GM18858 (cell line): ENCODE measurements around the gene KIF26A.
"Not testable (repeated sequence)": the region's sequence is repeated elsewhere in the genome, so short reads cannot be mapped to it uniquely, and the experiment has no call there.

Source experiments
- ATAC-seq: cut with Tn5 transposase; IDR thresholded peaks from one replicate; pipeline ENCODE4 v1.9.1; 2021; ENCODE audit not compliant: unreplicated experiment

The KIF26A gene

DNA sequence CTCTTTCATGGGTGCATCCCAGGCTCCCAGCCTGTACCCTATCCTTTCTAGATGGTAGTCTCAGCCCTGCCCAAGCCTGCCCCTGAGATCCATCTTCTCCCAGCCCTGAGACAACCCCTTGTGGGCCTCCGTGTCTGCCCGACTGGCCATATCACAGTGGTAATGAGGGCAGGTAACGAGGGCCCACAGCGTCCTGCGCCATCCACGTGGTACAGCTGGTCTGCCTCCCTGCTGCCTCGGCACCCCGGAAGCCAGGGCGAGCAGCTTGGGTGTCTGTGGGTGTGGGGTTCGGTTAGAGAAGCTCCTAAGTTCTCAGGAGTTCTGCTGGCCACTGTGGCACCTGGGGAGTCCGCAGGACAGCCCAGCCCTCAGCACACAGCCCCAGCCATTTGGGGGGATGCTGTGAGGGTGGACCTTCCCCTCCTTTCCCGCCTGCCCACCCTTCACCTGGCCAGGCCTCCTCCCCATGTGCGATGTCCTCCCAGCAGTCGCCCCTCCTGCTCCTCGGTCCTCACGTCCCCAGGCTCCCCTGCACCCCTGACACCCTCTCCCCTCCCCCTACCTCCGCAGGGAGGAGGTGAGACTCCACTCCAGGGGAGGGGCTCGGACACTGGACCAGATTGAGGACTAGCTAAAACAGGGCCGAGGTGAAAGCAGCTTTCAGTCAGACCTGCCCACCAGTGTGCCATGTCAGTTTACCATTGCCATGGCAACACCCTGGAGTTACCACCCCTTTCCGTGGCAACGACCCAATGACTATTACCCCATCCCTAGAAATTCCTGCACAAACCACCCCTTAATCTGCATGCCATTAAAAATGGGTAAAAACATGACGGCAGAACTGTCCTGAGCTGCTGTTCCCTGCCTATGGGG, 69.0 kb downstream of the KIF26A start:
- ATAC-seq, result no peak

DNA sequence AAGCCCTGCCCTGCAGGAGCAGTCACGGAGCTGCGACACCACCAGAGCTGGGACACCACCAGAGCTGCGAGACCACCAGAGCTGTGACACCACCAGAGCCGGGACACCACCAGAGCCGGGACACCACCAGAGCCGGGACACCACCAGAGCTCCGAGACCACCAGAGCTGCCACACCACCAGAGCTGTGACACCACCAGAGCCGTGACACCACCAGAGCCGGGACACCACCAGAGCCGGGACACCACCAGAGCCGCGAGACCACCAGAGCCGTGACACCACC, 69.6 kb downstream of the KIF26A start:
- ATAC-seq, result not testable (repeated sequence)

DNA sequence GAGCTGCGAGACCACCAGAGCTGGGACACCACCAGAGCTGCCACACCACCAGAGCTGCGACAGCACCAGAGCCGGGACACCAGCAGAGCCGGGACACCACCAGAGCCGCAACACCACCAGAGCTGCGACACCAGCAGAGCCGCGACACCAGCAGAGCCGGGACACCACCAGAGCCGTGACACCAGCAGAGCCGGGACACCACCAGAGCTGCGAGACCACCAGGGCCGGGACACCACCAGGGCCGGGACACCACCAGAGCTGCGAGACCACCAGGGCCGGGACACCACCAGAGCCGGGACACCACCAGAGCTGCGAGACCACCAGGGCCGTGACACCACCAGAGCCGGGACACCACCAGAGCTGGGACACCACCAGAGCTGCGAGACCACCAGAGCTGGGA, 69.9 kb downstream of the KIF26A start:
- not testable (repeated sequence) for ATAC-seq

DNA sequence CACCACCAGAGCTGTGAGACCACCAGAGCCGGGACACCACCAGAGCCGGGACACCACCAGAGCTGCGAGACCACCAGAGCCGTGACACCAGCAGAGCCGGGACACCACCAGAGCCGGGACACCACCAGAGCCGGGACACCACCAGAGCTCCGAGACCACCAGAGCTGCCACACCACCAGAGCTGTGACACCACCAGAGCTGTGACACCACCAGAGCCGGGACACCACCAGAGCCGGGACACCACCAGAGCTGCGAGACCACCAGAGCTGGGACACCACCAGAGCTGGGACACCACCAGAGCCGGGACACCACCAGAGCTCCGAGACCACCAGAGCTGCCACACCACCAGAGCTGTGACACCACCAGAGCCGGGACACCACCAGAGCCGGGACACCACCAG, 70.7 kb downstream of the KIF26A start:
- ATAC-seq, result not testable (repeated sequence)

DNA sequence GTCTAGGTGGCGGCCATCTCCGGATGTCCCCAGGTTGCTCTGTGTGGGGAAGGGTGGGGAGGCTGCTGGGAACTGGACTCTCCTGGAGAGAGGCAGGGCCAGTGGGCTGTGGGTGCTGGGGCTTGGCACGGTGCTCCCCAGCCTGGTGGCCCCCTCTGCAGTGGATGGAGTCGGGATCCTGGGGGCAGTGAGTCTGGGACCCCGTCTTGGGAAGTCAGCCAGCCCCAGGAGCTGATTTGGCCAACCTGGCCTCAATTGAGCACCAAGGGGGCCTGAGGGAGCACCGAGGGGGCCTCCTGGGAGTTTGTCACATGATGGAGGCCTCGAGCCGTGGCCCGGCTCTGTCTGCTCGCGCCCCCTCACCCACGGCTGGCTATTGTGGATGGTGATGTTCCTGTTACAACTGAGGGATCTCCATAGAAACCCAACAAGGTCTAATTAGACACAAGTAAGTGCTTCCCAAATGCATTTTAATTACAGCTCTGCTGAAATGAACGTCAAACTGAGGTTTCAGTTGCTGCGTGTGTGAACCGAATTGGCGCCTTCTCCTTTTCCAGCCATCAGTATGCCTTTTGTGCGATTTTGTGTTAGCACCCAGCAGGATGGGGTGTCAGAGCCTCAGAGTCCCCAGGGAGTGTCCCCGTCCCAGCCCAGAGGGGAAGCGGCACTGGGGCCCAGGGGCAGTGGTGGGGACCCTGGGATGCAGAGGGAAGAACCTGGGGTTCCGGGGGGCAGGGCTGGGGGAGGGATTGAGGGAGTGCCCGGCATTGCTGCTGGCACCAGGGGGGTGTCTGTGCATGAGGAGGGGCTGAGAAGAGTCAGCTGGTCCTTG, 71.8 kb downstream of the KIF26A start:
- no peak for ATAC-seq

DNA sequence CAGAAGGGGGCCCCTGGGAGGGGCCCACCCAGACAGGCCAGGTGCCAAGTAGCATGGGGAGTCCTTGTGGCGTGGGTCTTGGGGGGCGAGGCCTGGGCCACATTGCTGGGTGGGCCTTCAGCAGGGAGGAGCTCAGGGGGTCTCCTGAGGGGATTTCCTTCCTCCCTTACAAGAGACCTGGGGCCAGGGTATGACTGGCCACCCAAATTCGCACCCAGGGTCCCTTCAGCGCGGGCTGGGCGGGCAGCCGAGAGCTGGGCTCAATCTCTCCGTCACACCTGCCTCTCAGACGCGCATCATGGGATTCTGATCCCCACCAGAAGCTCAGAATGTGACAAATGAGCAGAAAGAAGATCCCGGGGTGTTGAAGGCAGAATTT, 72.4 kb downstream of the KIF26A start:
- no peak for ATAC-seq

DNA sequence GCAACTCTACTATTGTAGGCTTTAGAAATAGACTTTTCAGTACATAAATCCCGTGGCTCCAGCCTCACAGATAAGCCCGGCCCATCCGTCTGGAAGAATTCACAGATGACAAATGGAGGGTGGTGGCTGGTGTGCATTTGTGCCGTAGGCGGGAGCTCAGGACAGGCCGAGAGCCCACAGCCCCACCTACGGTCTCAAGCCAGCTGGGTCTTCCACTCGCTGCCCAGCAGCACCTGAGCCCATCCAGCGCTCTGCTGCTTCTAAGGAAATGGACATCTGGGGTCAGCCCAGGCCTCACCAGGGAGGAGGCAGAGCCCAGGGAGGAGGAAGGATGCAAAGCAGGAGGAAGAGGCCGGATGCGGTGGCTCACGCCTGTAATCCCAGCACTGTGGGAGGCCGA, 72.8 kb downstream of the KIF26A start:
- ATAC-seq, result no peak

DNA sequence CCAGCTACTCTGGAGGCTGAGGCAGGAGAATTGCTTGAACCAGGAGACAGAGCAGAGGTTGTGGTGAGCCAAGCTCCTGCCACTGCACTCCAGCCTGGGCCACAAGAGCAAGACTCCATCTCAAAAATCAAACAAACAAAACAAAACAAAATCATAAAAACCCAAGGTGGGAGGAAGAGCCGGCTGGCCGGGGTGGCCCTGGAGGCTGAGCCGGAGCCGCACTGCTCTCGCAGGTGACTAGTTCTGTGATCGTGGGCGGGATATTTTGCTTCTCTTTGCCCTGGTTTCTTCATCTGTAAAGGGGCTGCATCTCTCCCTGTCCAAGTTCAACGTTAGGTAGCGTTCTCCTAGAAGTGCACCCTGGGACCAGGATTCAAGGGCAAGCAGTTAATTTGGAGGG, 73.4 kb downstream of the KIF26A start:
- no peak for ATAC-seq

DNA sequence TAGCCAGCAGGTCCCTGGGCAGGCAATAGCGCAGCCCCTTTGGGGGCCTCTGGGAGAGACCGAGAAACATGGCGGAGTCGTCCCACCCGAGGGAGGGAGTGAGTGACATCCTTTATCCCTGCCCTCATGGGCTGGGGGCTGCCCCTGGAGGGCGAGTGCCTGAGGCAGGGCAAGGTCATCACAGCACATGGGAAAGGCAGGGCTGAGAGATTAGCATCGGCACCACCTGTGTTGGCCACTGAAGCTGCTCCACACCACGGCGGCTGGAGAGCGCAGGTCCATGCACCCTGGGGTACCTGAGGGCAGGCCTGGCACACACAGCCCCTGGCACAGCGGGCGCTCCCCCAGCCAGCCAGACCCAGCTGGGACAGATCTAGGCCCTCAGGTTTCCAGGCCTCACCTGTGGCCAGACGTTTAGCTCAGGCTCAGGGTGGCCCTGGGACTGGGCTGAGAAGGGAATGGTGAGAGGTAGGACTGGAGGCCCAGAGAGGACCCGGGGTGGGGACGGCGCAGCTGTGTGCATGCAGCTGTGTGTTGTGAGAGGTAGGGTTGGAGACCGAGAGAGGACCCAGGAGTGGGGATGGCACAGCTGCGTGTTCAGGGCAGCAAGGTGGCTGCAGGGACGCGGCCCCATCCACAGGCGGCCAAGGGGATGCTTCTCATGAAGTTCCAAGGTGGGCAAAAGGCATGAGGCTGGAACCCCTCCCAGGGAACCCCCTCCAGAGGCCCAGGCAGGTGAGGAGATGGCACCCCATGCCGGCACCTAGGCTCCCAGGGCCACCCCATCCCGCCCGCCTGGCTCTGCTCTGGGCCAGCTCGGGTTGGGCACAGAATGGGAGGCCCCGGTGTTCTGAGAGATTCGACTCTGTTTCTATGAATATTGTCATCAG, 74.1 kb downstream of the KIF26A start:
- no peak for ATAC-seq

DNA sequence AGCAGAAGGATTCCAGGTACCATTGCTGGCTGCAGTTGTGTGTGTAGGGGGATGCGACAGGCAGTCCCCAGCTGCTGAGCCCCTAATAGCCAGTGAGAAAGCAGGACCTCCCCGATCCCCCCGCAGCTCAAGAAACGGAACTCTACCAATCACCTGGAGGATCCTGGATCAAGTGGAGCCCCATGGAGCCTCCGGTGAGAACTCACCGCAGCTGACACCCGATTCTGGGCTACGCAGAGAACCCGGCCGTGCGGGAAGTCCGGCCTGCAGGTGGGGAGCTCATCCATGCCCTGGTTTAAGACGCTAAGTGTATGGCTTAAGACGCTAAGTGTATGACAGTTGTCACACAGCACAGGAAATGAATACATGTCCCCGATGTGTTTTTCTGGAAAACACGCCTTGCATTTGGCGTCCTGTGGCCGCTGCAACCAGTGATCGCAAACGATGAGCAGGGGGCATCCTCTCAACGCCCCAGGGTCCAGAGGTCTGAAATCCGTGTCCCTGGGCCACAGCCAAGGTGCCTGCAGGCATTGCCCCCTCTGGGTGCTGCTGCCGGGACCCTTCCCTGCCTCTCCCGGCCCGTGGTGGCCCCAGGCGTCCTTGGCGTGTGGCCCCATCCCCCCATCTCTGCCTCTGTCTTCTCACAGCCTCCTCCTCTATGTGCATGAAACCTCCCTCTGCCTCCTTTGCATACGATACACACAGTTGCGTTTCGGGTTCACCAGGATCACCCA, 75.1 kb downstream of the KIF26A start:
- ATAC-seq, result no peak

DNA sequence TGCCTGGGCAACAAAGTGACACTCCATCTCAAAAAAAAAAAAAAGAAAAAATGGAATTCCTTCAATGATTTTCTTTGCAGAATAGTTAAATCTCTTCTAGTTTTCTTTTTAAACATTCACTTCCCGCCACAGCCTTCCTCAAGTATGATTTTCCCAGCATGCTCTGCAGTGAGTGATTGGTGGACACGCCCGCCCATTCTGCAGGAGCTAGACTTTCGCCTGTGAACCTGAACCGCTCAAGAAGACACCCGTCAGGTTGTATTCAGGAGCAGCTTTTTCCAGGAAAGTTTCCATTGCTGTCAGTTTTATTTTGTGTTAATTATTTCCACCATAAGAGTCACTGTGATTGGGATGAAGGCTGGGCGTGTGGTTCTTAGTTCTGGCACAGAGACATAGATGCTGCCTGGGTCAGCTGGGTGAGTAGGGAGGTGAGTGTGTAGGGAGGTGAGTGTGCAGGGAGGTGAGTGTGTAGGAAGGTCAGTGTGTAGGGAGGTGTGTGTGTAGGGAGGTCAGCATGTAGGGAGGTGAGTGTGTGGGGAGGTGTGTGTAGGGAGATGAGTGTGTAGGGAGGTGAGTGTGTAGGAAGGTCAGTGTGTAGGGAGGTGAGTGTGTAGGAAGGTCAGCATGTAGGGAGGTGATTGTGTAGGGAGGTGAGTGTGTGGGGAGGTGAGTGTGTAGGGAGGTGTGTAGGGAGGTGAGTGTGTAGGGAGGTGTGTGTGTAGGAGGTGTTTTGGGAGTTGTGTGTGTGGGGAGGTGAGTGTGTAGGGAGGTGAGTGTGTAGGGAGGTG, 76.2 kb downstream of the KIF26A start:
- ATAC-seq, result no peak

DNA sequence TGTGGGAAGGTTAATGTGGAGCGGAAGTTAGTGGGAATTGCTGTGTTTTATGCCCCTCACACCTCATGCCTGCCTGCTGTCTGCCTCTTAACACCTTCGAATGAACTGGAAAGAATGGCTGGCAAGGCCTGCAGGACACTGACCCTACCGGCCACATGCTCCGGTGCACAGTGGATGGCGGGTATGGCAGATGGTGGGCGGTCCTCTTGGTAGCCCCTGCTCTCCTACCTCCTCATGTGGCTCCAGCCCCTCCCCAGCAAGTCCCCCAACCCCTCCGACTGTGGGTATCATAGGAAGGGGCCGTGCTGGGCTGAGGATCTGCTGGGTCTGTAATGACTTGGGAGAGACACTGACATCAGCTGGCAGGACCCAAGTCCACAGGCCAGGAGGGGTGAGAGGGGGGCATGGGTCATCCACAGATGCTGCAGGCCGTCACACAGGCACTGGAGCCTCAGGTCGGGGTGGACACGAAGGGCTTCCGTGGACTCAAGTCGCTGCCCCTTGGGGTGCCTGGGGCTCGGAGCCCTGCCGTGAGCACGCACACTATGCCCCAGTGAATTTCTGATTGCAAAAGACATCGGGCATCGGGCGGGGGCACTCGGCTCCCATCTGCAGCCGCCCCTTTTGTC, 77.4 kb downstream of the KIF26A start:
- no peak for ATAC-seq

DNA sequence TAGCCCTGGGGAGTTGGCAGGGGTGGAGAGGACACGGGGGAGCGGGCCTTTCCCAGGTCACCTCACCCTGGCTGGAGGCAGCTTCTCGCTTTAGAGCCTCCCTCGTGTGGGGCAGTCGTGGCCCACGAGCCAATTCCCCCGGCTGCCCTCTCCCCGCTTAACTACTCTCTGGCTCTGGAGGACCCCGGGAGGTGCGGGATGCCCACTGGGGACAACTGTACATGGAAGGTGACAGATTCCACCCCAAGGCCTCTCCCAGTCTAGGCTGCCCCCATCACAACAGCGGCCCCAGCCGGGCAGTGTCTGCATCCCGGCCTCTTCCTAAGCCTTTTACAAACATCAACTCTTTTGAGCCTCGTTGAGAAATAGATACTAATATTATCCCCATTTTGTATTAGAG, 78.1 kb downstream of the KIF26A start:
- ATAC-seq, result no peak

DNA sequence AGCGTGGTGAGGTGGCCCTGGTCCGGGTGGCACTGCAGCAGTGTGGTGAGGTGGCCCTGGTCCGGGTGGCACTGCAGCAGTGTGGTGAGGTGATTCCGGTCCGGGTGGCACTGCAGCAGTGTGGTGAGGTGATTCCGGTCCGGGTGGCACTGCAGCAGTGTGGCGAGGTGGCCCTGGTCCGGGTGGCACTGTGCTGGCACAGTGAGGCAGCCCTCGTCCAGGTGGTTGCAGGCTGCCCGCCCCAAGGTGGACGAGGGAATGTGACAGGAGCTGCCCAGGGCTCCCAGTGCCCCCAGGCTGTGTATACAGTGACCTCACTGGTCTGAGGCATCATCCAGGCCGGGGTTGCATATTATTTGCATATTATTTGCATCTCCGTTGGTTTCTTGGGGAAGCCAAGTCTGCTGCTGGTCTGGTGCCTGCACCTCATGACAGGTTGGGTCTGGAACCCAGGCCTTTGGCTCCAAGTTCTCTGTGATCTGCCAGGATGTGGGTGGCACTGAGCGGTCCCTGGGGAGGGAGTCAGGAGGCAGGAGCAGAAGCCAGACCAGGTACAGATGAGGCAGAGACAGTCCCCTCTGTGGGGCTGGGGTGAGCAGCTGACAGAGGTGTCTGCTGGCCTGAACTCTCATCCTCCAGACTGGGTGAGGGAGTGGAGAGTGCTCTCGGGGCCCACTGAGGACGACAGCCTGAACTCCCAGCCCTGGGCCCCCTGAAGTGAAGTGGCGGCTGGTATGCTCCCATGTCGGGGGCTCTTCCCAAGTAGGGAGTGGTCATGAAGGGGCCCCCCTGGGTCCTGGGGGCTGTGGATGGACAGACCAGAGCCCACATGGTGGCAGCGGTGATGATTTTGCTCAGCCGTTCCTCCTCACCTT, 79.3 kb downstream of the KIF26A start:
- ATAC-seq, result no peak

DNA sequence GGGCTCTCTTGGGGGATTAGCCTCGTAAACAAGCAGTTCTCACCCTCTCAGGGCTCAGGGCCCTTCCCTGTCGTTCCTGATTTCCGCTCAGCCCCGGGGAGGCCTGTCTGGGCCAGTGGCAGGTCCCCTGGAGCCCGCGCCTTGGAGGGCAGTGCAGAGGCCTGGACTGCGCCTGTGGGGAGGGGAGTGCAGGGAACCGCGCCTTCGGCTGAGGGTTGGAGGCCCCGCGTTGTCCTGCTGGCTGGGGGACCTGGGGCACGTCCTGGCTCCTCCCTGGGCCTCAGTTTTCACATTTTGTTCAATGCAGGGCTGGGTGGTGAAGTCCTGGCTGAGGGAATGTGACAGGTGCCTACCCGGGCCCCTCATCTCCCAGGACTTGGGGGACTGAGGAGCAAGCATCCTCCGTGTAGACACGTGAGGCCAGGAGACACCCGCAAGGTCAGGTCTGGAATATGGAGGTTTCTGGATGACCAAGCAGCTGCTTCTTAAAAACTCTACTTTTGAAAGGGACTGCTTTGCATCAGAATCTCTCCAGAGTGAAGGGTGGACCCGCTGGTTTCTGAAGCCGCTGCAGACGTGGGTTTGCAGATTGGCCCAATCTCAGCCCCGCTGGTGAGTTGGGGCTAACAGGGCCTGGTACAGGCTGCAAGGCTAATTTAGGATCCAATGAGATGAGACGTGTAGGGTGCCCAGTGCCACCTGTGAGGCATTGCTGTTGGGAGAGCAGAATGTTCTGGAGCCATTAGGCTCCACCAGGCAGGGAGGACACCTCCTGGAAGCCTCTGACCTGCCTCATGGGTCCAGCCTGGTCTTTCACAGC, 80.2 kb downstream of the KIF26A start:
- ATAC-seq, result no peak

DNA sequence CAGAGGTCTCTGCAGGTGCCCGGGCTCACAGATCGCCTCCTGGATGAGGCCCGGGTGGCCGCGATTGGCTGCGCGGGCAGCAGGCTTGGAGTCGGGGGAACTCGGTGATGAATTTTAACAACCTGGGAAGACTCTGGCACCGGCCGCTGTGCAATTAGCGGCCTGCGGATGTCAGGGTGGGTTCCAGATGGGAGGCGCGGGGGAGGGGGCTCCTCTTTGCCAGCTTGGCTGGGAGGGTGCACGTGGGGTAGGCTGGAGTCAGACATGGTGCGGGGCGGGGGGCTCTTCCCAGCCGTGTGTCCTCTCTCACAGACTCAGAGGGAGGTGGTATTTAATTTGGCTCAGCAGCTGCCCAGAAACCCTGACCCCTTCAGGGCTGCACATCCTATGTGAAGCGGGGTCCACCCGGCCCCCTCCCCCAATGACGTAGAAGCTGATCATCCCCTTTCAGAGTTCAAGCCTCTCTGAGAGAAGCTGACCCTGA, 81.4 kb downstream of the KIF26A start:
- no peak for ATAC-seq

DNA sequence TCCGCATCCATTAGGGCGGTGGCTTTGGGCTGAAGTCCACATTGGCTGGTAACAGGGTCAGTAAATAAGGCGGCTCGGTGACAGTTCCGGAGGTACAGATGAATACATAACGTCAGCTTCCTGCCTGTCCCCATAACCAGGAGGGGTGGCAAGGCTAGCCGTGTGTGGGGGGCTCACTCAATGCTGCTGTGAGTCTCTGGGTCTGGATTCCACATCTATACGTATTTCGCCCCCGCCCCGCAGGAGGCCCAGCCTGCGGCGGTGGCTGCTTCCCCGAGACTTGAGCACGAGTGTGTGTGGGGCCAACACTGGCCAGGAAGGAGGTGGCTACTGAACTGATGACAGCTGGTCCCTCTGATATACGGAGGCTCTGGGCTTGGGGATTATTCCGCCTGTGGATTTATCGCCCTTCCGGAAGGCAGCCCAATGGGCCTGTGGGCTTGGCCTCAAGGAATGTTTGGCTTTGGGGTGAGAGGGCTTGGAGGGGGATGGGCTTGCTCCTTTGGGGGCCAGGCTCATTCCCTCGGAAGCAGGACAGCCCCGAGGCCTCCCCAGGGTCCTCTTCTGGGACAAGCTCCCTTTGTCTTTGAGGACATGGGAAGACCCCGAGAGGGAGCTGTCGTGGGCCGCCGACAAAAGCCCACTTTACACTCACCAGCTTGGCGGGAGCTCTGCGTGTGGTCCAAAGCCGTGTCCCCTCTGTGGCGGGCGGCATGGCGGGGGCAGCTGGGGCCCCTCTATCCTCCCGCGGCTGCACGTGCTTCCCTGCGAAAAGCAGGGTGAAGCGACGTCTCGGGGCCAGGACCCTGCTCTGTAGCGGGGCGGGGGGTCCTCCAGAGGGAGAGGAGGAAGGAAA, 82.1 kb downstream of the KIF26A start:
- no peak for ATAC-seq
